HEK293 (cell line): ENCODE results near the gene INPP5A.

Experiments
- CTCF ChIA-PET: fragments of 350-600 bp; formaldehyde crosslinking; extraction: SDS; loops from one replicate; lab custom pipeline; 2021; ENCODE audit warnings: antibody characterized with exemption; lab: Yijun Ruan, JAX
- POLR2A ChIA-PET: fragments of 300-600 bp; formaldehyde crosslinking; extraction: SDS; loops from one replicate; lab custom pipeline; 2020; ENCODE audit warnings: antibody characterized with exemption, inconsistent platforms; lab: Yijun Ruan, JAX
- H3K27ac ChIP-seq: fragments of 200-500 bp; sonication (Bioruptor generic); 2 replicates; pipeline ENCODE4 v1.5.1; 2014; ENCODE audit warnings: low read depth, low read length, control low read depth, inconsistent platforms; ENCODE audit errors: extremely low read depth
- H3K36me3 ChIP-seq, 2 experiments: fragments of 200-500 bp in 1 of 2; sonication (Bioruptor generic) in 1 of 2; 1 replicate in 1 of 2; 2 replicates in 1 of 2; pipeline ENCODE4 v1.5.1; 2014 to 2017; ENCODE audit warnings: inconsistent platforms in 2 of 2, low read length in 2 of 2; ENCODE audit not compliant: control insufficient read depth in 2 of 2, insufficient read depth in 1 of 2
- H3K4me1 ChIP-seq: fragments of 200-500 bp; sonication (Bioruptor generic); 2 replicates; pipeline ENCODE4 v1.5.1; 2014; ENCODE audit warnings: mild to moderate bottlenecking, low read length, inconsistent platforms; ENCODE audit not compliant: control insufficient read depth, insufficient read depth
- H3K4me3 ChIP-seq: 2 replicates; pipeline ENCODE4 v1.5.1; 2011; ENCODE audit warnings: low read depth, mild to moderate bottlenecking, control low read depth, low read length, moderate library complexity
- H3K9me3 ChIP-seq: fragments of 200-500 bp; sonication (Bioruptor generic); 2 replicates; pipeline ENCODE4 v1.5.1; 2014; ENCODE audit warnings: low read depth, low read length, inconsistent platforms; ENCODE audit not compliant: control insufficient read depth, insufficient read depth
- HOXD13 ChIP-seq: sonication (generic); formaldehyde crosslinking; IDR thresholded peaks from 2 replicates; pipeline ENCODE4 v1.8.0; 2022; ENCODE audit warnings: missing genetic modification reagents, borderline replicate concordance
- IKZF3 ChIP-seq: fragments of 450-650 bp; IDR thresholded peaks from 2 replicates; pipeline ENCODE4 v1.5.0; 2018; ENCODE audit warnings: missing biosample characterization, mild to moderate bottlenecking, missing genetic modification characterization, moderate library complexity
- TCF7L2 ChIP-seq: IDR thresholded peaks from 2 replicates; pipeline ENCODE4 v1.6.1; 2011; ENCODE audit warnings: low read depth, mild to moderate bottlenecking, inconsistent platforms, low read length, moderate library complexity, borderline replicate concordance
- ZNF302 ChIP-seq: fragments of 450-650 bp; formaldehyde crosslinking; IDR thresholded peaks from 2 replicates; pipeline ENCODE4 v1.5.1; 2016; ENCODE audit warnings: missing biosample characterization, missing genetic modification characterization, low read depth
- ZNF366 ChIP-seq: fragments of 450-650 bp; formaldehyde crosslinking; conservative IDR thresholded peaks from 2 replicates; pipeline ENCODE4 v1.5.1; 2016; ENCODE audit warnings: missing biosample characterization, missing genetic modification characterization
- ZNF473 ChIP-seq: fragments of 450-650 bp; formaldehyde crosslinking; IDR thresholded peaks from 2 replicates; pipeline ENCODE4 v1.5.1; 2017; ENCODE audit warnings: missing biosample characterization, missing genetic modification characterization
- ZNF621 ChIP-seq: fragments of 450-650 bp; formaldehyde crosslinking; IDR thresholded peaks from 2 replicates; pipeline ENCODE4 v1.5.1; 2017; ENCODE audit warnings: missing biosample characterization, missing genetic modification characterization
- ZNF837 ChIP-seq: fragments of 450-650 bp; formaldehyde crosslinking; IDR thresholded peaks from 2 replicates; pipeline ENCODE4 v1.5.1; 2016; ENCODE audit warnings: missing biosample characterization, missing genetic modification characterization
- ZSCAN16 ChIP-seq: fragments of 450-650 bp; formaldehyde crosslinking; IDR thresholded peaks from 2 replicates; pipeline ENCODE4 v1.5.1; 2016; ENCODE audit warnings: missing biosample characterization, missing genetic modification characterization
- TF ChIP-seq, protein P1 (sequence below): fragments of 450-650 bp; formaldehyde crosslinking; IDR thresholded peaks from 2 replicates; pipeline ENCODE4 v1.5.1; 2017; ENCODE audit warnings: missing biosample characterization, missing genetic modification characterization
- TF ChIP-seq, protein P2 (sequence below): fragments of 450-650 bp; formaldehyde crosslinking; IDR thresholded peaks from 2 replicates; pipeline ENCODE4 v1.5.1; 2016; ENCODE audit warnings: missing biosample characterization, missing genetic modification characterization
- TF ChIP-seq, protein P3 (sequence below): fragments of 450-650 bp; formaldehyde crosslinking; IDR thresholded peaks from 2 replicates; pipeline ENCODE4; 2016; ENCODE audit warnings: missing biosample characterization, missing genetic modification characterization
- TF ChIP-seq, protein P4 (sequence below): fragments of 450-650 bp; formaldehyde crosslinking; IDR thresholded peaks from 2 replicates; pipeline ENCODE4 v1.5.1; 2016; ENCODE audit warnings: missing biosample characterization, missing genetic modification characterization, low read depth
- TF ChIP-seq, protein P5 (sequence below): fragments of 450-650 bp; formaldehyde crosslinking; IDR thresholded peaks from 2 replicates; pipeline ENCODE4 v1.5.1; 2017; ENCODE audit warnings: missing biosample characterization, missing genetic modification characterization
- TF ChIP-seq, protein P6 (sequence below): fragments of 450-650 bp; formaldehyde crosslinking; IDR thresholded peaks from 2 replicates; pipeline ENCODE4 v1.5.1; 2016; ENCODE audit warnings: missing biosample characterization, missing genetic modification characterization, borderline replicate concordance
- TF ChIP-seq, protein P7 (sequence below): fragments of 450-650 bp; formaldehyde crosslinking; IDR thresholded peaks from 2 replicates; pipeline ENCODE4 v1.5.1; 2016; ENCODE audit warnings: missing biosample characterization, missing genetic modification characterization

Gene INPP5A

DNA sequence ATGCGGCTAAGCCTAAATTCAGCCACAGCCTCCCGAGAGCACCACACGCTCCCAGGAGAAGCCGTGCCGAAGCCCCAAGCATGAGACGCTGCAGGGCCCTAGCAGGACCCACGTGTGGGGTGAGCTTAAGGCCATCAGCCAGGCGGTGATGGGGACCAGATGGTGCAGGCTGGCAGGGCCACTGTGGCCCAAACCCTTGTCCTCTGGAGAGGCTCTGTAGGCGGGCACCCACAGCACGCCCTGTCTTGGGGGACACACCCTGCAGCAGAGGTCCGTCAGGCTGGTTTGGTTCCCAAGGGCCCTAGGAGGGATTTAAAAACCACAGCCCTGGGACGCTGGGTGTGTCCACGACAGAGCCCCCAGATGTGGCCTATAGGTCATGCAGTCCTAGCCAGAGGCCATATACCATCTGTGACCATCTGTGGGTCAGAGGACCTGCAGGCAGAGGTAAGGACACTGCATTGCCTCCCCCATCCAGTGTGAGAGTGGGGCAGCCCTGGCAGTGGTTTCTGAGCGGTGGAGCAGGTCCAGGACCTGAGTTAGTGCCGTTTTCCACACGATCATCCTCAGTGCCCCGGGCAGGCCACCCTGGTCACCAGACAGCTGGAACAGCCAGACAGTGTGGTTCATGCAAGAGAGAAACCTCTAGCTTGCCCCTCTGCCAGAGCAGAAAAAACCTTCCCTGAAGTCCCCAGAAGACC, 39.6 kb upstream of the INPP5A start (continued):
- no peak for TF ChIP-seq TCF7L2
- TF ChIP-seq, protein P1, sequence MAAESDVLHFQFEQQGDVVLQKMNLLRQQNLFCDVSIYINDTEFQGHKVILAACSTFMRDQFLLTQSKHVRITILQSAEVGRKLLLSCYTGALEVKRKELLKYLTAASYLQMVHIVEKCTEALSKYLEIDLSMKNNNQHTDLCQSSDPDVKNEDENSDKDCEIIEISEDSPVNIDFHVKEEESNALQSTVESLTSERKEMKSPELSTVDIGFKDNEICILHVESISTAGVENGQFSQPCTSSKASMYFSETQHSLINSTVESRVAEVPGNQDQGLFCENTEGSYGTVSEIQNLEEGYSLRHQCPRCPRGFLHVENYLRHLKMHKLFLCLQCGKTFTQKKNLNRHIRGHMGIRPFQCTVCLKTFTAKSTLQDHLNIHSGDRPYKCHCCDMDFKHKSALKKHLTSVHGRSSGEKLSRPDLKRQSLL = no peak
- TF ChIP-seq, protein P2, sequence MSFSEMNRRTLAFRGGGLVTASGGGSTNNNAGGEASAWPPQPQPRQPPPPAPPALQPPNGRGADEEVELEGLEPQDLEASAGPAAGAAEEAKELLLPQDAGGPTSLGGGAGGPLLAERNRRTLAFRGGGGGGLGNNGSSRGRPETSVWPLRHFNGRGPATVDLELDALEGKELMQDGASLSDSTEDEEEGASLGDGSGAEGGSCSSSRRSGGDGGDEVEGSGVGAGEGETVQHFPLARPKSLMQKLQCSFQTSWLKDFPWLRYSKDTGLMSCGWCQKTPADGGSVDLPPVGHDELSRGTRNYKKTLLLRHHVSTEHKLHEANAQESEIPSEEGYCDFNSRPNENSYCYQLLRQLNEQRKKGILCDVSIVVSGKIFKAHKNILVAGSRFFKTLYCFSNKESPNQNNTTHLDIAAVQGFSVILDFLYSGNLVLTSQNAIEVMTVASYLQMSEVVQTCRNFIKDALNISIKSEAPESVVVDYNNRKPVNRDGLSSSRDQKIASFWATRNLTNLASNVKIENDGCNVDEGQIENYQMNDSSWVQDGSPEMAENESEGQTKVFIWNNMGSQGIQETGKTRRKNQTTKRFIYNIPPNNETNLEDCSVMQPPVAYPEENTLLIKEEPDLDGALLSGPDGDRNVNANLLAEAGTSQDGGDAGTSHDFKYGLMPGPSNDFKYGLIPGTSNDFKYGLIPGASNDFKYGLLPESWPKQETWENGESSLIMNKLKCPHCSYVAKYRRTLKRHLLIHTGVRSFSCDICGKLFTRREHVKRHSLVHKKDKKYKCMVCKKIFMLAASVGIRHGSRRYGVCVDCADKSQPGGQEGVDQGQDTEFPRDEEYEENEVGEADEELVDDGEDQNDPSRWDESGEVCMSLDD (tag by site-specific recombination) = no peak
- TF ChIP-seq ZSCAN16 (tag by site-specific recombination) = no peak
- TF ChIP-seq, protein P3, sequence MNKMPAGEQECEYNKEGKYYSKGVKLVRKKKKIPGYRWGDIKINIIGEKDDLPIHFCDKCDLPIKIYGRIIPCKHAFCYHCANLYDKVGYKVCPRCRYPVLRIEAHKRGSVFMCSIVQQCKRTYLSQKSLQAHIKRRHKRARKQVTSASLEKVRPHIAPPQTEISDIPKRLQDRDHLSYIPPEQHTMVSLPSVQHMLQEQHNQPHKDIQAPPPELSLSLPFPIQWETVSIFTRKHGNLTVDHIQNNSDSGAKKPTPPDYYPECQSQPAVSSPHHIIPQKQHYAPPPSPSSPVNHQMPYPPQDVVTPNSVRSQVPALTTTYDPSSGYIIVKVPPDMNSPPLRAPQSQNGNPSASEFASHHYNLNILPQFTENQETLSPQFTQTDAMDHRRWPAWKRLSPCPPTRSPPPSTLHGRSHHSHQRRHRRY = no peak
- TF ChIP-seq ZNF302 (tag by site-specific recombination) = no peak
- TF ChIP-seq HOXD13 (CRISPR knock-in tag) = no peak
- TF ChIP-seq ZNF621 (tag by site-specific recombination) = no peak
- TF ChIP-seq, protein P4, sequence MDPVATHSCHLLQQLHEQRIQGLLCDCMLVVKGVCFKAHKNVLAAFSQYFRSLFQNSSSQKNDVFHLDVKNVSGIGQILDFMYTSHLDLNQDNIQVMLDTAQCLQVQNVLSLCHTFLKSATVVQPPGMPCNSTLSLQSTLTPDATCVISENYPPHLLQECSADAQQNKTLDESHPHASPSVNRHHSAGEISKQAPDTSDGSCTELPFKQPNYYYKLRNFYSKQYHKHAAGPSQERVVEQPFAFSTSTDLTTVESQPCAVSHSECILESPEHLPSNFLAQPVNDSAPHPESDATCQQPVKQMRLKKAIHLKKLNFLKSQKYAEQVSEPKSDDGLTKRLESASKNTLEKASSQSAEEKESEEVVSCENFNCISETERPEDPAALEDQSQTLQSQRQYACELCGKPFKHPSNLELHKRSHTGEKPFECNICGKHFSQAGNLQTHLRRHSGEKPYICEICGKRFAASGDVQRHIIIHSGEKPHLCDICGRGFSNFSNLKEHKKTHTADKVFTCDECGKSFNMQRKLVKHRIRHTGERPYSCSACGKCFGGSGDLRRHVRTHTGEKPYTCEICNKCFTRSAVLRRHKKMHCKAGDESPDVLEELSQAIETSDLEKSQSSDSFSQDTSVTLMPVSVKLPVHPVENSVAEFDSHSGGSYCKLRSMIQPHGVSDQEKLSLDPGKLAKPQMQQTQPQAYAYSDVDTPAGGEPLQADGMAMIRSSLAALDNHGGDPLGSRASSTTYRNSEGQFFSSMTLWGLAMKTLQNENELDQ (tag by site-specific recombination) = no peak
- no peak for TF ChIP-seq IKZF3 (tag by site-specific recombination)
- TF ChIP-seq ZNF366 (tag by site-specific recombination) = no peak

DNA sequence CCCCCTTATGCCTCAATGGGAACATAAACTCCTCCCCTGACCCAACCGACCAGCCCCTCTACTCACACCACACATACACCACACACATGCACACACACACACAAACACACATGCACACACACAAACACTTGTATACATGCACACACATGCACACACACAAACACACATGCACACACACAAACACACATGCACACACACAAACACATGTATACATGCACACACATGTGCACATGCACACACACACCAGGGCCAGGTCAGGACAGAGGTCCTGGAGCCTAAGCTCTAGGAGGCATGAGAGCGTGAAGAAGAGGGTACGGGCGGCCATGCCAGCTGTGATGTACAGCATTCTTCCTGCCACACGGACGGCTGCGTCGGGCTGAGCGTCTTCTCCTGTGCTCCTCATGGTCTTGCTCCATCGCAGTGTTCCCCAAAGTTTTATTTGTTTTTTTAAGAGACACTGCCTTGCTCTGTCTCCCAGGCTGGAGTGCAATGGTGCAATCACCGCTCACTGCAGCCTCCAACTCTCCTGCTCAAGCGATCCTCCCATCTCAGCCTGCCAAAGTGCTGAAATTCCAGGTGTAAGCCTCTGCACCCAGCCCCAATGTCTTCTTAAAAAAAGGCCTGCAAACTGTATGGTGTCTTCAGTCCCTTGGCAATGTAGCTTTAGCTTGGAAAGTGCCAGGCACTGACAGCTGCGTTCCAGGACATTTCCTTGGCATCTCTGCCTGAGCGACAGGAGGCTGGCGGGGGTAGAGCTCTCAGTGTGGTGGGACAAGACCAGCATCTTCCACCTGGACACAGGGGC, 38.8 kb upstream of the INPP5A start:
- ChIA-PET POLR2A (no interaction called here), CTCF (interaction anchor here (0.7 kb wide), 1 partner anchor 61 kb away, joined by 3 read pairs; no protein-coding TSS in a partner anchor)
- H3K4me1 ChIP-seq = 0 out of 2 replicates have a peak, but pooled peaks cover 2% of the 10 kb centered on the region
- TF ChIP-seq, protein P5, sequence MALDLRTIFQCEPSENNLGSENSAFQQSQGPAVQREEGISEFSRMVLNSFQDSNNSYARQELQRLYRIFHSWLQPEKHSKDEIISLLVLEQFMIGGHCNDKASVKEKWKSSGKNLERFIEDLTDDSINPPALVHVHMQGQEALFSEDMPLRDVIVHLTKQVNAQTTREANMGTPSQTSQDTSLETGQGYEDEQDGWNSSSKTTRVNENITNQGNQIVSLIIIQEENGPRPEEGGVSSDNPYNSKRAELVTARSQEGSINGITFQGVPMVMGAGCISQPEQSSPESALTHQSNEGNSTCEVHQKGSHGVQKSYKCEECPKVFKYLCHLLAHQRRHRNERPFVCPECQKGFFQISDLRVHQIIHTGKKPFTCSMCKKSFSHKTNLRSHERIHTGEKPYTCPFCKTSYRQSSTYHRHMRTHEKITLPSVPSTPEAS (tag by site-specific recombination) = peak; percentile 97
- no peak for TF ChIP-seq ZNF473 (tag by site-specific recombination)
- TF ChIP-seq, protein P6, sequence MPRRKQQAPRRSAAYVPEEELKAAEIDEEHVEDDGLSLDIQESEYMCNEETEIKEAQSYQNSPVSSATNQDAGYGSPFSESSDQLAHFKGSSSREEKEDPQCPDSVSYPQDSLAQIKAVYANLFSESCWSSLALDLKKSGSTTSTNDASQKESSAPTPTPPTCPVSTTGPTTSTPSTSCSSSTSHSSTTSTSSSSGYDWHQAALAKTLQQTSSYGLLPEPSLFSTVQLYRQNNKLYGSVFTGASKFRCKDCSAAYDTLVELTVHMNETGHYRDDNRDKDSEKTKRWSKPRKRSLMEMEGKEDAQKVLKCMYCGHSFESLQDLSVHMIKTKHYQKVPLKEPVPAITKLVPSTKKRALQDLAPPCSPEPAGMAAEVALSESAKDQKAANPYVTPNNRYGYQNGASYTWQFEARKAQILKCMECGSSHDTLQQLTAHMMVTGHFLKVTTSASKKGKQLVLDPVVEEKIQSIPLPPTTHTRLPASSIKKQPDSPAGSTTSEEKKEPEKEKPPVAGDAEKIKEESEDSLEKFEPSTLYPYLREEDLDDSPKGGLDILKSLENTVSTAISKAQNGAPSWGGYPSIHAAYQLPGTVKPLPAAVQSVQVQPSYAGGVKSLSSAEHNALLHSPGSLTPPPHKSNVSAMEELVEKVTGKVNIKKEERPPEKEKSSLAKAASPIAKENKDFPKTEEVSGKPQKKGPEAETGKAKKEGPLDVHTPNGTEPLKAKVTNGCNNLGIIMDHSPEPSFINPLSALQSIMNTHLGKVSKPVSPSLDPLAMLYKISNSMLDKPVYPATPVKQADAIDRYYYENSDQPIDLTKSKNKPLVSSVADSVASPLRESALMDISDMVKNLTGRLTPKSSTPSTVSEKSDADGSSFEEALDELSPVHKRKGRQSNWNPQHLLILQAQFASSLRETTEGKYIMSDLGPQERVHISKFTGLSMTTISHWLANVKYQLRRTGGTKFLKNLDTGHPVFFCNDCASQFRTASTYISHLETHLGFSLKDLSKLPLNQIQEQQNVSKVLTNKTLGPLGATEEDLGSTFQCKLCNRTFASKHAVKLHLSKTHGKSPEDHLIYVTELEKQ (tag by site-specific recombination) = no peak
- no peak for TF ChIP-seq ZNF837
- TF ChIP-seq, protein P7, sequence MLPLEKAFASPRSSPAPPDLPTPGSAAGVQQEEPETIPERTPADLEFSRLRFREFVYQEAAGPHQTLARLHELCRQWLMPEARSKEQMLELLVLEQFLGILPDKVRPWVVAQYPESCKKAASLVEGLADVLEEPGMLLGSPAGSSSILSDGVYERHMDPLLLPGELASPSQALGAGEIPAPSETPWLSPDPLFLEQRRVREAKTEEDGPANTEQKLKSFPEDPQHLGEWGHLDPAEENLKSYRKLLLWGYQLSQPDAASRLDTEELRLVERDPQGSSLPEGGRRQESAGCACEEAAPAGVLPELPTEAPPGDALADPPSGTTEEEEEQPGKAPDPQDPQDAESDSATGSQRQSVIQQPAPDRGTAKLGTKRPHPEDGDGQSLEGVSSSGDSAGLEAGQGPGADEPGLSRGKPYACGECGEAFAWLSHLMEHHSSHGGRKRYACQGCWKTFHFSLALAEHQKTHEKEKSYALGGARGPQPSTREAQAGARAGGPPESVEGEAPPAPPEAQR (tag by site-specific recombination) = no peak
- H3K9me3 ChIP-seq = no peaks in the 10 kb centered on the region
- H3K27ac ChIP-seq = no peak overlapping the region
- H3K36me3 ChIP-seq = no peaks in the 10 kb centered on the region
- H3K4me3 ChIP-seq = no peak overlapping the region
